ENCODE results near the gene ADAM12.
"Not testable (repeated sequence)": the region's sequence is repeated elsewhere in the genome, so short reads cannot be mapped to it uniquely, and the experiment has no call there.

ADAM12 gene

GRCh38 chr10:126068322-126068721, 320.0 kb downstream of the ADAM12 start:
- FAIRE-seq = no peak

- no peak for FAIRE-seq
Measured at GRCh38 chr10:126066456-126066855, 321.8 kb downstream of the ADAM12 start.

- no peak for FAIRE-seq
Measured at GRCh38 chr10:126065751-126066377, 322.4 kb downstream of the ADAM12 start.

- FAIRE-seq = no peak
Measured at GRCh38 chr10:126064512-126064911, 323.8 kb downstream of the ADAM12 start.

- FAIRE-seq = no peak
Measured at GRCh38 chr10:126063353-126063791, 324.9 kb downstream of the ADAM12 start.

- no peak for FAIRE-seq
Measured at GRCh38 chr10:126062131-126063032, 325.9 kb downstream of the ADAM12 start.

- no peak for FAIRE-seq
Measured at GRCh38 chr10:126061526-126061925, 326.8 kb downstream of the ADAM12 start.

GRCh38 chr10:126060261-126060931, 327.9 kb downstream of the ADAM12 start:
- FAIRE-seq = no peak

- FAIRE-seq = no peak
Measured at GRCh38 chr10:126059076-126059826, 329.0 kb downstream of the ADAM12 start.

GRCh38 chr10:126058507-126058906, 329.8 kb downstream of the ADAM12 start:
- peak; percentile 65 for FAIRE-seq

- FAIRE-seq = no peak
Measured at GRCh38 chr10:126058104-126058503, 330.2 kb downstream of the ADAM12 start.

- no peak for FAIRE-seq
Measured at GRCh38 chr10:126057494-126057893, 330.8 kb downstream of the ADAM12 start.

- no peak for FAIRE-seq
Measured at GRCh38 chr10:126054191-126054590, 334.1 kb downstream of the ADAM12 start.

- no peak for FAIRE-seq
Measured at GRCh38 chr10:126052171-126052570, 336.1 kb downstream of the ADAM12 start.

GRCh38 chr10:126049759-126050700, 338.2 kb downstream of the ADAM12 start:
- no peak for FAIRE-seq

- FAIRE-seq = not testable (repeated sequence)
Measured at GRCh38 chr10:126047749-126048148, 340.5 kb downstream of the ADAM12 start.

GRCh38 chr10:126046831-126047230, 341.4 kb downstream of the ADAM12 start:
- no peak for FAIRE-seq

GRCh38 chr10:126045861-126046260, 342.4 kb downstream of the ADAM12 start:
- no peak for FAIRE-seq

GRCh38 chr10:126043389-126043788, 344.9 kb downstream of the ADAM12 start:
- no peak for FAIRE-seq

- FAIRE-seq = no peak
Measured at GRCh38 chr10:126042906-126043305, 345.4 kb downstream of the ADAM12 start.

GRCh38 chr10:126042354-126042753, 345.9 kb downstream of the ADAM12 start:
- no peak for FAIRE-seq

Measured in endometrium (tissue), 2 donors.